ENCODE measurements around the gene ZDHHC6. TPM values are rescaled to one million over a fixed set of nuclear protein-coding genes. Genes with fewer than 3 reads are reported as not detected.
"Not testable (repeated sequence)": the region's sequence is repeated elsewhere in the genome, so short reads cannot be mapped to it uniquely, and the experiment has no call there.

The ZDHHC6 gene
- total RNA-seq, 2 donors from 2014 or later = 32.4 to 36.2 TPM

- not testable (repeated sequence) for ATAC-seq
These were observed 17.4 kb upstream of the ZDHHC6 start for GRCh38 chr10:112464074-112464473.

GRCh38 chr10:112461029-112461887 lies 14.5 kb upstream of the ZDHHC6 start:
- Mint-ChIP-seq H3K4me1 (peaks cover 9% of the 10 kb centered on the region), H3K27me3 (no peaks in the 10 kb centered on the region), H3K36me3 (ENCODE audit: low read depth) (peaks cover 3% of the 10 kb centered on the region), H3K27ac (no peak overlapping the region), H3K4me3 (no peak overlapping the region)
- ATAC-seq = no peak
- DNase-seq = no peak
- no peaks in the 10 kb centered on the region for H3K9me3 ChIP-seq (ENCODE audit: control insufficient read depth, low read length, poor library complexity, severe bottlenecking)

More at GRCh38 chr10:112464074-112464473, 17.4 kb upstream of the ZDHHC6 start:
- DNase-seq; H3K9me3 ChIP-seq (ENCODE audit: control insufficient read depth, low read length, poor library complexity, severe bottlenecking); H3K4me1 Mint-ChIP-seq; H3K4me3 Mint-ChIP-seq; H3K36me3 Mint-ChIP-seq (ENCODE audit: low read depth); H3K27me3 Mint-ChIP-seq: not testable (repeated sequence)
- H3K27ac Mint-ChIP-seq = peak overlapping the region; percentile 24

GRCh38 chr10:112460366-112460765 lies 13.7 kb upstream of the ZDHHC6 start:
- DNase-seq (no peak), ATAC-seq (no peak)
- Mint-ChIP-seq H3K36me3 (ENCODE audit: low read depth) (peaks cover under 1% of the 10 kb centered on the region), H3K4me3 (no peak overlapping the region), H3K27me3 (no peaks in the 10 kb centered on the region), H3K4me1 (peaks cover 9% of the 10 kb centered on the region), H3K27ac (no peak overlapping the region)
- no peaks in the 10 kb centered on the region for H3K9me3 ChIP-seq (ENCODE audit: control insufficient read depth, low read length, poor library complexity, severe bottlenecking)

- no peaks in the 10 kb centered on the region for H3K9me3 ChIP-seq (ENCODE audit: control insufficient read depth, low read length, poor library complexity, severe bottlenecking)
- no peak for DNase-seq
- Mint-ChIP-seq H3K36me3 (ENCODE audit: low read depth) (no peaks in the 10 kb centered on the region), H3K4me1 (peaks cover 19% of the 10 kb centered on the region), H3K27me3 (no peaks in the 10 kb centered on the region), H3K27ac (no peak overlapping the region), H3K4me3 (no peak overlapping the region)
- no peak for ATAC-seq
These were observed 9.8 kb upstream of the ZDHHC6 start for GRCh38 chr10:112456533-112456932.

- H3K27ac Mint-ChIP-seq = peak overlapping the region; percentile 65
These were observed 8.4 kb upstream of the ZDHHC6 start for GRCh38 chr10:112454910-112455779.

GRCh38 chr10:112448888-112449287 lies 2.2 kb upstream of the ZDHHC6 start:
- DNase-seq (no peak), ATAC-seq (no peak)
- Mint-ChIP-seq H3K4me3 (peak overlapping the region; percentile 67), H3K4me1 (peaks cover 36% of the 10 kb centered on the region), H3K27ac (peak overlapping the region; percentile 95), H3K36me3 (ENCODE audit: low read depth) (peaks cover 8% of the 10 kb centered on the region), H3K27me3 (no peaks in the 10 kb centered on the region)
- no peaks in the 10 kb centered on the region for H3K9me3 ChIP-seq (ENCODE audit: control insufficient read depth, low read length, poor library complexity, severe bottlenecking)

More at GRCh38 chr10:112454910-112455779, 8.4 kb upstream of the ZDHHC6 start:
- no peak for DNase-seq
- H3K4me1 Mint-ChIP-seq = peaks cover 23% of the 10 kb centered on the region
- ATAC-seq = no peak
- H3K27me3 Mint-ChIP-seq = no peaks in the 10 kb centered on the region
- H3K9me3 ChIP-seq (ENCODE audit: control insufficient read depth, low read length, poor library complexity, severe bottlenecking) = no peaks in the 10 kb centered on the region
- H3K36me3 Mint-ChIP-seq (ENCODE audit: low read depth) = peaks cover 2% of the 10 kb centered on the region
- no peak overlapping the region for H3K4me3 Mint-ChIP-seq

GRCh38 chr10:112447620-112447928 lies 860 bp upstream of the ZDHHC6 start:
- H3K27me3 Mint-ChIP-seq = no peaks in the 10 kb centered on the region
- H3K9me3 ChIP-seq (ENCODE audit: control insufficient read depth, low read length, poor library complexity, severe bottlenecking) = no peaks in the 10 kb centered on the region
- peak overlapping the region; percentile 96 for H3K4me3 Mint-ChIP-seq
- H3K36me3 Mint-ChIP-seq (ENCODE audit: low read depth) = peaks cover 8% of the 10 kb centered on the region
- ATAC-seq (no peak), DNase-seq (no peak)
- peaks cover 30% of the 10 kb centered on the region for H3K4me1 Mint-ChIP-seq
- H3K27ac Mint-ChIP-seq = peak overlapping the region; percentile 95

- H3K27me3 Mint-ChIP-seq = no peaks in the 10 kb centered on the region
- ATAC-seq = no peak
- no peaks in the 10 kb centered on the region for H3K9me3 ChIP-seq (ENCODE audit: control insufficient read depth, low read length, poor library complexity, severe bottlenecking)
- H3K4me1 Mint-ChIP-seq = peaks cover 35% of the 10 kb centered on the region
- DNase-seq = no peak
- H3K27ac Mint-ChIP-seq = peak overlapping the region; percentile 95
- peaks cover 6% of the 10 kb centered on the region for H3K36me3 Mint-ChIP-seq (ENCODE audit: low read depth)
- H3K4me3 Mint-ChIP-seq = peak overlapping the region; percentile 96
These were observed 459 bp downstream of the ZDHHC6 start for GRCh38 chr10:112446055-112446854.

GRCh38 chr10:112442063-112442462 lies 4.7 kb downstream of the ZDHHC6 start:
- Mint-ChIP-seq H3K27me3 (no peaks in the 10 kb centered on the region), H3K4me3 (no peak overlapping the region), H3K27ac (peak overlapping the region; percentile 53), H3K4me1 (peaks cover 24% of the 10 kb centered on the region), H3K36me3 (ENCODE audit: low read depth) (peaks cover 6% of the 10 kb centered on the region)
- DNase-seq (no peak), ATAC-seq (no peak)
- H3K9me3 ChIP-seq (ENCODE audit: control insufficient read depth, low read length, poor library complexity, severe bottlenecking) = no peaks in the 10 kb centered on the region

- H3K27me3 Mint-ChIP-seq = no peaks in the 10 kb centered on the region
- no peak overlapping the region for H3K27ac Mint-ChIP-seq
- H3K4me3 Mint-ChIP-seq = no peak overlapping the region
- ATAC-seq = no peak
- peaks cover 24% of the 10 kb centered on the region for H3K4me1 Mint-ChIP-seq
- H3K36me3 Mint-ChIP-seq (ENCODE audit: low read depth) = peaks cover 4% of the 10 kb centered on the region
- H3K9me3 ChIP-seq (ENCODE audit: control insufficient read depth, low read length, poor library complexity, severe bottlenecking) = no peaks in the 10 kb centered on the region
- DNase-seq = no peak
These were observed 5.2 kb downstream of the ZDHHC6 start for GRCh38 chr10:112441520-112441919.

GRCh38 chr10:112438356-112438755 lies 8.4 kb downstream of the ZDHHC6 start:
- peaks cover 6% of the 10 kb centered on the region for H3K36me3 Mint-ChIP-seq (ENCODE audit: low read depth)
- H3K9me3 ChIP-seq (ENCODE audit: control insufficient read depth, low read length, poor library complexity, severe bottlenecking) = no peaks in the 10 kb centered on the region
- no peak for ATAC-seq
- H3K27me3 Mint-ChIP-seq = no peaks in the 10 kb centered on the region
- DNase-seq = no peak
- no peak overlapping the region for H3K27ac Mint-ChIP-seq
- H3K4me3 Mint-ChIP-seq = no peak overlapping the region
- H3K4me1 Mint-ChIP-seq = peaks cover 13% of the 10 kb centered on the region

GRCh38 chr10:112434988-112435619 lies 11.6 kb downstream of the ZDHHC6 start:
- H3K36me3 Mint-ChIP-seq (ENCODE audit: low read depth) = peaks cover 6% of the 10 kb centered on the region
- no peaks in the 10 kb centered on the region for H3K27me3 Mint-ChIP-seq
- ATAC-seq (no peak), DNase-seq (no peak)
- no peaks in the 10 kb centered on the region for H3K9me3 ChIP-seq (ENCODE audit: control insufficient read depth, low read length, poor library complexity, severe bottlenecking)
- H3K27ac Mint-ChIP-seq = peak overlapping the region; percentile 67
- H3K4me1 Mint-ChIP-seq = peaks cover 6% of the 10 kb centered on the region
- H3K4me3 Mint-ChIP-seq = no peak overlapping the region
